Keratinocyte (primary cell): ENCODE measurements around the gene FOXP2.

ENCODE experiments used
- EZH2 ChIP-seq: IDR thresholded peaks from one replicate; pipeline ENCODE4 v1.6.1; 2012; ENCODE audit warnings: inconsistent platforms, mild to moderate bottlenecking, low read length, moderate library complexity
- TF ChIP-seq, protein P1 (sequence below), 3 experiments: IDR thresholded peaks in 1 of 3; conservative IDR thresholded peaks in 1 of 3; optimal IDR thresholded peaks in 1 of 3; 2 replicates in 2 of 3; 3 replicates in 1 of 3; pipeline versions ENCODE3 to v1.5.1; 2011; ENCODE audit warnings: low read length in 3 of 3, mild to moderate bottlenecking in 3 of 3, moderate library complexity in 2 of 3, control low read depth in 1 of 3, inconsistent platforms in 1 of 3; ENCODE audit not compliant: insufficient read depth in 2 of 3; ENCODE audit errors: extremely low read depth in 1 of 3

DNA sequence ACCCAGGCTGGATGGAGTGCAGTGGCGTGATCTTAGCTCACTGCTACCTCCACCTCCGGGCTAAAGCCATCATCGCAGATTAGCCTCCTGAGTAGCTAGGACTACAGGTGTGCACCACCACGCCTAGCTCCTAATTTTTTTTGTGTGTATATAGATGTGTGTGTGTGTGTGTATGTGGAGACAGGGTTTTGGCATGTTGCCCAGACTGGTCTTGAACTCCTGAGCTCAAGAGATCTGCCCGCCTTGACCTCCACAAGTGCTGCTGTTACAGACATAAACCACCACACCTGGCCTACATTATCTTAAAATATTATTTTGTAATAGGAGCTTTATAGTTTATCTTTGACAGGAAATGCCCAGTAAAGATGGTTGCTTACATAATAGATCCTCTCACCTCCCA, 25.0 kb downstream of the FOXP2 start:
- TF ChIP-seq EZH2 = no peak
- TF ChIP-seq, protein P1, sequence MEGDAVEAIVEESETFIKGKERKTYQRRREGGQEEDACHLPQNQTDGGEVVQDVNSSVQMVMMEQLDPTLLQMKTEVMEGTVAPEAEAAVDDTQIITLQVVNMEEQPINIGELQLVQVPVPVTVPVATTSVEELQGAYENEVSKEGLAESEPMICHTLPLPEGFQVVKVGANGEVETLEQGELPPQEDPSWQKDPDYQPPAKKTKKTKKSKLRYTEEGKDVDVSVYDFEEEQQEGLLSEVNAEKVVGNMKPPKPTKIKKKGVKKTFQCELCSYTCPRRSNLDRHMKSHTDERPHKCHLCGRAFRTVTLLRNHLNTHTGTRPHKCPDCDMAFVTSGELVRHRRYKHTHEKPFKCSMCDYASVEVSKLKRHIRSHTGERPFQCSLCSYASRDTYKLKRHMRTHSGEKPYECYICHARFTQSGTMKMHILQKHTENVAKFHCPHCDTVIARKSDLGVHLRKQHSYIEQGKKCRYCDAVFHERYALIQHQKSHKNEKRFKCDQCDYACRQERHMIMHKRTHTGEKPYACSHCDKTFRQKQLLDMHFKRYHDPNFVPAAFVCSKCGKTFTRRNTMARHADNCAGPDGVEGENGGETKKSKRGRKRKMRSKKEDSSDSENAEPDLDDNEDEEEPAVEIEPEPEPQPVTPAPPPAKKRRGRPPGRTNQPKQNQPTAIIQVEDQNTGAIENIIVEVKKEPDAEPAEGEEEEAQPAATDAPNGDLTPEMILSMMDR (optimal IDR thresholded peaks at IDR 0.05 in 1 of 3, IDR thresholded peaks at IDR 0.05 in 1 of 3, conservative IDR thresholded peaks at IDR 0.05 in 1 of 3; ENCODE audit: extremely low read depth in 1 of 3, insufficient read depth in 2 of 3, low read length in 3 of 3) = no peak
